Measurements from ENCODE around the gene MEP1A. TPM values are rescaled to one million over a fixed set of nuclear protein-coding genes. Genes with fewer than 3 reads are reported as not detected.

MEP1A gene
- total RNA-seq, 3 donors from 2014 or later, result 0.29 to 1.3 TPM; not detected in 1

GRCh38 chr6:46748940-46749503 lies 44.2 kb upstream of the MEP1A start:
- H3K27me3 ChIP-seq, result no peaks in the 10 kb centered on the region
- H3K36me3 ChIP-seq, result no peaks in the 10 kb centered on the region
- no peak overlapping the region for H3K27ac ChIP-seq
- TF ChIP-seq CTCF (IDR thresholded peaks at IDR 0.05) (no peak), POLR2A (IDR thresholded peaks at IDR 0.05) (no peak), POLR2AphosphoS5 (IDR thresholded peaks at IDR 0.05) (no peak)
- DNase-seq (ENCODE audit: low spot score in 2 of 2), result no peak
- no peaks in the 10 kb centered on the region for H3K9me3 ChIP-seq
- intact Hi-C loops (cut with DNase I; ENCODE audit: low total_unique reads), result no loop called here
- H3K4me3 ChIP-seq, result no peak overlapping the region
- H3K4me1 ChIP-seq, result no peaks in the 10 kb centered on the region

- no peak for DNase-seq (ENCODE audit: low spot score in 2 of 2)
- no peaks in the 10 kb centered on the region for H3K27me3 ChIP-seq
- H3K4me3 ChIP-seq, result no peak overlapping the region
- intact Hi-C loops (cut with DNase I; ENCODE audit: low total_unique reads), result loop anchor here (5.0 kb wide), 1 partner anchor 523 kb away; no protein-coding TSS in a partner anchor
- H3K4me1 ChIP-seq, result no peaks in the 10 kb centered on the region
- no peak overlapping the region for H3K27ac ChIP-seq
- H3K9me3 ChIP-seq, result no peaks in the 10 kb centered on the region
- TF ChIP-seq CTCF (IDR thresholded peaks at IDR 0.05) (no peak), POLR2AphosphoS5 (IDR thresholded peaks at IDR 0.05) (no peak), POLR2A (IDR thresholded peaks at IDR 0.05) (no peak)
- H3K36me3 ChIP-seq, result no peaks in the 10 kb centered on the region
These were observed 43.5 kb upstream of the MEP1A start for GRCh38 chr6:46749731-46750130.

DNA sequence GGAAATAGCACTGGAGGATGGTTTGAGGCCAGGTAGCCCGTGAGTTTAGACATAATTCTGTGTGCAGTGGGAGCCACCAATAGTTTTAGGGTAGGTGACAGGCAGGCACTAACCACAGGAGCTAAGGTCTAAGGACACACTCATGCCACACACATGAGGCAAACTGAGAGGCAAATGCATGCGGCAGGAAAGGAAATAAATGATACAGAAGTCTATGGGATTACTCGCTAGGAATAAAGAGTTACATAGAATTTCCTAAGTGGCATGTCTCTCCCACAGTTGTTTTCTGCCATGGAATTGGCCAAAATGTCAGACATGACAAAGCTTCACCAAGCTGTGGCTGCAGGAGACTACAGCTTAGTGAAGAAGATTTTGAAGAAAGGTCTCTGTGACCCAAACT lies 41.5 kb upstream of the MEP1A start:
- H3K36me3 ChIP-seq, result no peaks in the 10 kb centered on the region
- no peak for DNase-seq (ENCODE audit: low spot score in 2 of 2)
- no peaks in the 10 kb centered on the region for H3K4me1 ChIP-seq
- H3K27ac ChIP-seq, result no peak overlapping the region
- no peaks in the 10 kb centered on the region for H3K9me3 ChIP-seq
- no peaks in the 10 kb centered on the region for H3K27me3 ChIP-seq
- no peak overlapping the region for H3K4me3 ChIP-seq
- TF ChIP-seq POLR2AphosphoS5 (IDR thresholded peaks at IDR 0.05) (no peak), CTCF (IDR thresholded peaks at IDR 0.05) (no peak), POLR2A (IDR thresholded peaks at IDR 0.05) (no peak)
- intact Hi-C loops (cut with DNase I; ENCODE audit: low total_unique reads), result loop anchor here (5.0 kb wide), 1 partner anchor 521 kb away; no protein-coding TSS in a partner anchor

DNA sequence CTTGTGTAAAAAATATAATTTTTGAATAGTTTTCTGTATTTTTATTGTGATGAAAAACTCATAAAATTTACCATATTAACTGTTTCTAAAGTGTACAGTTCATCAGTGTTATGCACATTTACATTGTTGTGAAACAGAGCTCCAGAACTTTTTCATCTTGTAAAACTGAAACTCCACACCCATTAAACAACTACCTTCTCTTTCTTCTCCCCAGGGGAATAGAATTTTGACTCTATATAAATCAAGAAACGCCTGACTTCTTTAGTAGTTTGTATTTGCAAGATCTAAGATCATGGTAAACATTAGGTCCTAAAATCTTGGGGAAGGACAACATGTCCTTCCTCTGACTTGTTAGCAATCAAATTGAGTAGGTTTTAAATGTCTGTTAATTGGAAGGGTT lies 37.3 kb upstream of the MEP1A start:
- Histone ChIP-seq H3K9me3 (no peaks in the 10 kb centered on the region), H3K27ac (no peak overlapping the region), H3K4me1 (no peaks in the 10 kb centered on the region), H3K27me3 (no peaks in the 10 kb centered on the region), H3K36me3 (no peaks in the 10 kb centered on the region), H3K4me3 (no peak overlapping the region)
- intact Hi-C loops (cut with DNase I; ENCODE audit: low total_unique reads), result no loop called here
- DNase-seq (ENCODE audit: low spot score in 2 of 2), result no peak
- TF ChIP-seq POLR2AphosphoS5 (IDR thresholded peaks at IDR 0.05) (no peak), CTCF (IDR thresholded peaks at IDR 0.05) (no peak), POLR2A (IDR thresholded peaks at IDR 0.05) (no peak)

GRCh38 chr6:46756469-46757213 lies 36.5 kb upstream of the MEP1A start:
- no peak overlapping the region for H3K27ac ChIP-seq
- H3K36me3 ChIP-seq, result no peaks in the 10 kb centered on the region
- no peak for DNase-seq (ENCODE audit: low spot score in 2 of 2)
- no peaks in the 10 kb centered on the region for H3K4me1 ChIP-seq
- H3K9me3 ChIP-seq, result no peaks in the 10 kb centered on the region
- no peaks in the 10 kb centered on the region for H3K27me3 ChIP-seq
- H3K4me3 ChIP-seq, result no peak overlapping the region
- TF ChIP-seq CTCF (IDR thresholded peaks at IDR 0.05) (no peak), POLR2A (IDR thresholded peaks at IDR 0.05) (no peak), POLR2AphosphoS5 (IDR thresholded peaks at IDR 0.05) (no peak)
- intact Hi-C loops (cut with DNase I; ENCODE audit: low total_unique reads), result no loop called here
